Fibroblast of skin of left quadriceps (primary cell): ENCODE data around the gene COL26A1.
"Not testable (repeated sequence)": the region's sequence is repeated elsewhere in the genome, so short reads cannot be mapped to it uniquely, and the experiment has no call there.

Experiments
- DNase-seq, 2 experiments: peaks; one replicate each; pipeline ENCODE4 v3.0.0-alpha.2; 2013; ENCODE audit warnings: low read depth in 2 of 2

The COL26A1 gene

DNA sequence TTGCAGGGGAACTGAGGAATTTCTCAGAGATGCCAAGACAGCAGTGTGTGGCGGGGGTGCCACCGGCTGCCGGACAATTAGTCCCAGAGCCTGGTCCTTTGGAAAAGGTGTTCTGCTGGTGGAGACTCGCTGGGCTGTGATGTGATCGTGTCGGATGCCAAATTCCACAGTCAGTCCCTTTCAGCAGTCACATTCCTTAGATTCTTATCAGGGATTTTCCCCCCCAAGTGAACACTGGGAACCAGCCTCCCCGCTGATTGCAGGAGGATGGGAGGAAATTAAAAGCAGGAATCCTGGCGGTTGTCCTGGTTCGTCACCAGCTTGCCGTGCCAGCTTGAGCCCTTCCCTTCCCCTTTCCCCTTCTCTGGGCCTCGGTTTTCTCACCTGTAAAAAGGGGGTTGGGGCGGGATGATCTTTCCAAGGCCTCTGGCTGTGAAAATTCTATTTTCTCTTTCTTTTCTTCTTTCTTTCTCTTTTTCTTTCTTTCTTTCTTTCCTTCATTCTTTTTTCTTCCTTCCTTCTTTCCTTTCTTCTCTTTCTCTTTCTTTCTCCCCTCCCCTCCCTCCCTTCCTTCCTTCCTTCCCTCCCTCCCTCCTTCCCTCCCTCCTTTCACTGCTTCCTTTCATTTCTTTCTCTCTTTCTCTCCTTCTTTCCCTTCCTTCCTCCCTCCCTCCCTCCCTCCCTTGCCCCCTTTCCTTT is 39.6 kb downstream of the COL26A1 start:
- DNase-seq = peak; percentile 61 to 70

DNA sequence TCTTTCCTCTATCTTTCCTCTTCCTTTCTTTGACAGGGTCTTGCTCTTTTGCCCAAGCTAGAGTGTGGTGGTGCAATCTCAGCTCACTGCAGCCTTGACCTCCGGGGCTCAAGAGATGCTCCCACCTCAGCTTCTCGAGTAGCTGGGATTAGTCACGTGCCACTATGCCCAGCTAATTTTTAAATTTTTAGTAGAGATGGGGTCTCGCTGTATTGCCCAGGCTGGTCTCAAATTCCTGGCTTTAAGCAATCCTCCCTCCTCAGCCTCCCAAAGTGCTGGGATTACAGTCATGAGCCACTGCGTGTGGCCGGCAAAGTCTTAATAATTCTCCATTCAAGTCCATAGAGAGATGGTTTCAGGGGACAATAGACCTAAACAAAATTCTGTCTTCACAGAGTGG is 40.2 kb downstream of the COL26A1 start:
- DNase-seq = no peak

DNA sequence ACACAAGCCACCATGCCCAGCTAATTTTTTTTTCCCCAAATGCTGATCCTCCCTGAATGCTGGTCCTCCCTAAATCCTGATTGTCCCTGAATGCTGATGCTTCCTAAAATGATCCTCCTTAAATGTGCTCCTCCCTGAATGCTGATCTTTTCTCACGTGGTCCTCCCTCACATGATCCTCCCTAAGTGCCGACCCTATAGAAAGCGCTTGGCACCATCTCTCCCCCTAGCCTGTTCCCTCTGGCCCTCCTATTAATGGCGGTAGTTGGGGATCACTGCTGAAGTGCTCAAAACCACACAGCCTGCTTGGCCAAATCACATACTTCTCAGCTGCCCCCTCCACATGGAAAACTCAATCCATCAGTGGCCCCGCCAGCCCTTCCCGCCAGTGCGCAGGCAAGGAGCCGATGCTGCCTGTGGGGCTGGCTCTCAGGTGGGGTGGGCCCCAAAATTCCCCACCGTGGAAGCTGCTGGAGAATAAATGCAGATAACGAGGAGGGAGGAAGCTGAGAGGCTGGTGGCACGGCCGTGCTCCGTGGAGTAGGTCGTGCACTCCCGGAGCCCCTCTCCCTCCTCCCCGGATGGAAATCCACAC is 42.9 kb downstream of the COL26A1 start:
- DNase-seq = no peak

DNA sequence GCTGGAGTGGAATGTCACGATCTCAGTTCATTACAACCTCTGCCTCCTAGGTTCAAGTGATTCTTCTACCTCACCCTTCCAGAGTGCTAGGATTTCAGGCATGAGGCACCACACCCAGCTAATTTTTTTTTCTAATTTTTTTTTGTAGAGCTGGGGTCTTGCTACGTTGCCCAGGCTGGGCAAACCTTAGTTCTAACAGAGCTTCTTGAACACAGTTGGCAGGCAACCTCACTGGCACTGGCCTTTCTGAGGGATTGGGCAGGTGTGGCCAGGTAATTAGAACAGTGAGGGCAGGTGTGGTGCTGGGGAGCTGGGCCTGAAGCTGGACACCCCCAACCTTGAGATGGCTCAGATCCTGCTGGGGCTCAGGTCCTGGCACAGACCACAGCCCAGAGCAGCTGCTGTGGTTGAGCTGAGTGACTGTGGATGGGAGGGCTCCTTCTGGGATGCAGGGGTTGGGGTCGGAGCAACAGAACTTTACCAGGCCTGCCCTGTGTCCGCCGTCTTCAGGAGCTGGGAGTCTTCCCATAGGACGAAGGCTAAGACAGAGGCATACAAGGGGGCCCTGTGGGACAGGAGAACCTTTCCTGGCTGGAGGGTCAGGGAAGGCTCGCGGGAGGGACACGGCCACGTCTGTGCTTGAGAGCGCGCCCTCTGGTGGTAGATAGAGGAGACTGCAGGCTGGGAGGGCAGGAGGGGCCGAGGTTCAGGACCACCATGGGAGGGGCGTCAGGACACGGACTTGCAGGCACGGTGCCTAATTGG is 48.2 kb downstream of the COL26A1 start:
- DNase-seq = no peak

DNA sequence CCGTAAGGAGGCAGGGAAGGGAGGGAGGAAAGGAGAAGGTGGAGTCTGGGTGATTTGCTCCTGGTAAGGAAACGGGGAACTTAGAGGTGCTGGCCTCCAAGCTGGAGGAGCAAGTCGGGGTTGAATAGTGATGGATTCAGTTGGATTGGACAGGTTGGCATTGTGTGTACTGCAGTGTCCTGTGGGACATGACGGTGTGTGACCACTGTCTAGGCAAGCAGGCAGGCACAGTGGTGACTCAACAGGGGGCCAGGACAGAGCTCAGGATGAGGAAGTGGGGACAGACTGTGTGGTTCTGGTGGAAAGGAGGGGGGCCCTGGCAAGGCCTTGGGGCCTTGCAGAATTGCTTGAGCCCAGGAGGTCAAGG is 48.8 kb downstream of the COL26A1 start:
- DNase-seq = no peak

DNA sequence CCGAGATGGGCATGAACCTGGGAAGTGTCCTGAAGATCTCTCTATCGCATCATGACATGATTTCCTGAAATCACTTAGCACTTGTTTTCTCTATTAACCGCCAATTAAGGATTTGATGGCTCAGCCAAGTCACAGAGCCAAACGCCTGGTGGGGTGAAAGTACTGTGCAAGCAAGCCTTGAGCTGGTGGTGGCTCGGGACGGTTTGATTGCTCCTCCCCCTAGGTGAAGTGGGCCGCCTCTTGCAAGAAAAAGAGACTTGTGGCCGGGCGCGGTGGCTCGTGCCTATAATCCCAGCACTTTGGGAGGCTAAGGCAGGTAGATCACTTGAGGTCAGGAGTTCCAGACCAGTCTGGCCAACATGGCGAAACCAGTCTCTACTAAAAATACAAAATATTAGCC is 50.3 kb downstream of the COL26A1 start:
- no peak for DNase-seq

DNA sequence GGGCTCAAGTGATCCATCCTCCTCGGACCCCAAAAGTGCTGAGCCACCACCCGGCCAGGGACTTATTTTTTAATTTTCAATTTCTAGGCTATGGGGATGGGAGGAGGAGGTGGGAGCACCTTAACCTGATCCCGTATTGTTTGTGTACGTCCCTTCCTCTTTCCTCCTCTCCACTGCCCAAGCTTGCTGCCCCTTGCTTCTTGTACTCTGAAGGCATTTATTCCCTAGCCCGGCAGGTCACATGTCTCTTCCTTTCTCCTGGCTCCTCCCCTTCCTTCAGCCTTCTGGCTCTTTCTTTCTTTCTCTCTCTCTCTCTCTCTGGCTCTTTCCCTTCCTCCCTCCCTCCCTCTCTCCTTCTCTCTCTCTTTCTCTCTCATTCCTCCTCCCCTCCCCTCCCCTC is 56.0 kb downstream of the COL26A1 start:
- no peak for DNase-seq

DNA sequence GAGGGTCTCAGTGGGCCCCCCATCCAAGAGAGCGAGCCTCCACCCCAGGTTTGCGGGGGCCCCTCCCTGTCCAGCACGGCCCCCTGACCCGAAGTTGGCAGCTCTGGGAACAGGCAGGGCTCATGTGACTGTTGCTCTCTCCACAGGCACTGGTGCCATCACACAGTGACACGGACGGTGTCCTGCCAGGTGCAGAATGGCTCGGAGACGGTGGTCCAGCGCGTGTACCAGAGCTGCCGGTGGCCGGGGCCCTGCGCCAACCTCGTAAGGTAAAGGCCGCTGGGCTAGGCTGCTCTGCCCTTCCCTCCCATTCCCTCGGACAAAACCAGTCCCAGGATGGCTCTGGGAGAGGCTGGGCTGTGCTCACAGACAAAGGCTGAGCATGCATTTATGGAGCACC is 57.2 kb downstream of the COL26A1 start:
- DNase-seq = no peak

DNA sequence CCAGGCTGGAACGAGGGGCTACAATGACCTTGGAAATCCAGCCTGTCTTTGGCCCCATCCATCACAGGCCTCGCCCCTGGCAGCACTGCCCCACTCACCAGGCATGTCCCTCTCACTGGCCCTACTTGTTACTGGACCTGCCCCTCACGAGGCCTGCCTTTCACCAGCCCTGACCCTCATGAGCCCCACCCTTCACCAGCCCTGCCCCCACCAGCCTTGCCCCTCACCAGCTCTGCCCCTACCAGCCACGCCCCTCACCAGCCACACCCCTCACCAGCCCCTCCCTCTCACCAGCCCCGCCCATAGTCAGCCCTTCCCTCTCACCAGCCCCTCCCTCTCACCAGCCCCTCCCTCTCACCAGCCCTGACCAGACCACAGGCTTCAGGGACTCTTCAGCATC is 57.8 kb downstream of the COL26A1 start:
- no peak for DNase-seq

DNA sequence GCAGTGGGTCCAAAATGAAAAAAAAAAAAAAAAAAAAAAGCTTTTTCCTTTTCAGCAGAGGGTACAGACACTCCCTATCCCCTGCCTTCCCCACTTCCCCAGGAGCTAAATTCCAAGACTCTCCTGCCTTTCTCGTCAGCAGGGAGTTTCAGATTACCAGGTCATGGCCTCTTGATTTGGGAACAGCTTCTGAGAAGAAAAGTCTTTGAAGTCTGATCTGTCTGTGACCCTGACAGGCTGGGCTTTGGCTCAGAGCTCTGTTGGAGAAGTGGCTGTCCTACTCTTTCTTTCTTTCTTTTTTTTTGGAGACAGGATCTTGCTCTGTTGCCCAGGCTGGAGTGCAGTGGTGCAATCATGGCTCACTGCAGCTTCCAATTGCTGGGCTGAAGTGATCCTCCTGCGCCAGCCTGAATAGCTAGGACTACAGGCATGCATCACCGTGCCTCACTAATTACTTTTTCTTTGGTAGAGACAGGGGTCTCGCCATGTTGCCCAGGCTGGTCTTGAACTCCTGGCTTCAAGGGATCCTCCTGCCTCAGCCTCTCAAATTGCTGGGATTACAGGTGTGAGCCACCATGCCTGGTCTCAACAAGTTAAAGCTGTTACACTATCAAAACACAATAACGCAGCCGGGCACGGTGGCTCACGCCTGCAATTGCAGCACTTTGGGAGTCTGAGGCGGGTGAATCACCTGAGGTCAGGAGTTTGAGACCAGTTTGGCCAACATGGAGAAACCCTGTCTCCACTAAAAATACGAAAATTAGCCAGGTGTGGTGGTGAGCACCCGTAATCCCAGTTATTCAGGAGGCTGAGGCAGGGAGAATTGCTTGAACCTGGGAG is 59.9 kb downstream of the COL26A1 start:
- no peak for DNase-seq

DNA sequence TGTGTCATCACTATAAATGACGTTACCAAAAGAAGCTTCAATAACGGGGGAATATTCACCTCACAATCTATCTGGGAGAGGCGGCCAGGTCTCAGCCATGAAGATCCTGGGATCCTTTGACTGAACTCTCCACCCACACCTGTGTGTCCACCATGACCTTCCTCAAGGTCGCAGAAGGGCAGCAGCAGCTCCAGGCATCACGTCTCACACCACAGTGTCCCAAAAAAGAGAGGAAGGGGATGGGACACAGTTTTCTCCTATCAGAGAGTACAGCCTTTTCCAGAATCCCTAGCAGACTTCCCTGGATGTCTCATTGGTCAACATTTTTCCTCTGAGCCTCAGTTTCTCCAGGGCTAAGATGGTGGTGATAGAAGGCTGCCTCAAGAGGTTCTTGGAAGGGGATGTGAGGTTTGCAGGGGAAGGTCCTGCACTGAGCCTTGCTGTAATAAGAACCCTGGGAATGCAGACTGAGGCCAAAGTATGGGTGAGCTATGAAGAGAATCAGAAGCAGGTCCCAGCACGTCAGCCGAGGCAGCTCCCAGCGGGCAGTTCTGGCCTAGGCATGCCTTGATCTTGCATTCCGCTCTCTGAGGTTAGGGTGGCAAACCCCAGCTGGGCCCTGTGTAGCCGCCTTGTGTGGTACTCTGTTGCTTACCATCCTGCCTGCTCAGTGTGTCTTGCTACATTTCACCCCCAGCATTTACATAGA is 63.8 kb downstream of the COL26A1 start:
- no peak for DNase-seq

DNA sequence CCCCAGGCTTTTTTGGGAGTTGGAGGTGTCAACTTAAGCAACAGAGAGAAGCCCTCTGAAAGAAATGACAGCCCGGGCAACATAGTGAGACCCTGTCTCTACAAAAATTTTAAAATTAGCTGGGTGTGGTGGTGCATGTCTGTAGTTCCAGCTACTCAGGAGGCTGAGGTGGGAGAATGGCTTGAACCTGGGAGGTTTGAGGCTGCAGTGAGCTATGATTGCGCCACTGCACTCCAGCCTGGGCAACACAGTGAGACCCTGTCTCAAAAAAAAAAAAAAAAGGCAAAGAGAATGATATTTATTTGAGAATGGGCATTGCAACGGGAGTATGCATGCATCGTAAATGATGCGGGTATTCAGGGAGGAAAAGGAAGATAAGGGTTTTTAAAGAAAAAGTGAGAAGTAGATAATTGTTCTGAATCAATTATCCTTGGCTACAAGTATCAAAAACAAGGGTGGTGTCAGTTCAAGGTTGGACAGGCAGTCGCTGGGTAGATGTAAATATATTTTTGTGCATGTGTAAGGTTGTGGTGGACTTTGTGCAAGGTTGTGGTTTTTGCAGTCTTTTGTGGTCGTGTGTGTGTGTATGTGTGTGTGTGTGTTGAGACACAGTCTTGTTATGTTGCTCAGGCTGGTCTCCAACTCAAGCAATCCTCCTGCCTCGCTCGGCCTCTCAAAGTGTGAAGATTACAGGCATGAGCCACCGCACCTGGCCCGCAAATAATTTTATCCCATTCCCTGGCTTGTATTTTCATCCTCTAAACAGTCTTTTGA is 65.6 kb downstream of the COL26A1 start:
- no peak for DNase-seq

DNA sequence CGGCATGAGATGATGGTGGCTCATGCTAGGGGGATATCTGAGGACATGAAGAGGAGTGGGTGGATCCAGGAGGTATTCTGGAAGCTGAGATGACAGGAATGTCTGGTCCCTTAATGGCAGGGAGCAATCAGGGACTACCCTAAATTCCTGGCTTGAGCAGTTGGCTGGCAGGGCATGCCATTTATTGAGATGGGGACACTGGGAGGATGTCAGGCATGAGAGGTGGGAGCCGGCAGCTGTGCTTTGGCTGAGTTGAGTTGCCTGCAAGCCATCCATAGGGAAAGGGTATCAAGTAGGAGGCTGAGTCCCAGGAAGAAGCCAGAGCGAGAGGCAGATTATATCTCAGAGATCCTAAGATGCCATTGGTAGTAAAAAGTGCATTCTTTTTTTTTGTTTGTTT is 69.6 kb downstream of the COL26A1 start:
- DNase-seq = no peak

DNA sequence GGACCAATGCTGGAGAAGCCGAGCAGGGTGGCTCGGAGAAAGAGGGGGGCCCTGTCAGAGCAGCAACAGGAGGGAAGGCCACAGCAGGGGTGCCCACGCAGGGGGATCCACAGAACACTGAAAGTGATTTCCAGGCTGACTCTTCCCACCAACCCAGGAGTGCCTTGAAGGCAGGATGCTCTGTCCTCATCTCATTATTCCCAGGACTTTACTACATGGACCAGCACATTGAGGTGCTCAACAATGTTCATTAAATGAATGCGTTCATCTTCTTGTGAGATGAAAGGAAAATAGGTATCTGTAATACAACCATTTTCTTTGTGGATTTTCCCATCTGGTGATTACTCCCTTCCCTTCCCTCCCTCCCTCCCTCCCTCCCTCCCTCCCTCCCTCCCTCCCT is 71.0 kb downstream of the COL26A1 start:
- DNase-seq = no peak

DNA sequence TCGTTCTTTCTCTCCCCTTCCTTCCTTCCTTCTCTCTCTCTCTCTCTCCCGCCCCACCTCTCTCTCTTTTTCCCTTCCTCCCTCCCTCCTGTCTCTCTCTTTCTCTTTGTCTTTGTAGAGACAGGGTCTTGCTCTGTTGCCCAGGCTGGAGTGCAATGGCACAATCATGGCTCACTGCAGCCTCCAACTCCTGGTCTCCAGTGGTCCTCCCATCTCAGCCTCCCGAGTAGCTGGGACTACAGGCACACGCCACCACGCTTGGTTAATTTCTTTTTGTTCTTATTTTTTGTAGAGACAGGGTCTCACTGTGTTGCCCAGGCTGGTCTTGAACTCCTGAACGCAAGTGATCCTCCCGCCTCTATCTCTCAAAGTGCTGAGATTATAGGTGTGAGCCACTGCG is 71.5 kb downstream of the COL26A1 start:
- DNase-seq = not testable (repeated sequence)

DNA sequence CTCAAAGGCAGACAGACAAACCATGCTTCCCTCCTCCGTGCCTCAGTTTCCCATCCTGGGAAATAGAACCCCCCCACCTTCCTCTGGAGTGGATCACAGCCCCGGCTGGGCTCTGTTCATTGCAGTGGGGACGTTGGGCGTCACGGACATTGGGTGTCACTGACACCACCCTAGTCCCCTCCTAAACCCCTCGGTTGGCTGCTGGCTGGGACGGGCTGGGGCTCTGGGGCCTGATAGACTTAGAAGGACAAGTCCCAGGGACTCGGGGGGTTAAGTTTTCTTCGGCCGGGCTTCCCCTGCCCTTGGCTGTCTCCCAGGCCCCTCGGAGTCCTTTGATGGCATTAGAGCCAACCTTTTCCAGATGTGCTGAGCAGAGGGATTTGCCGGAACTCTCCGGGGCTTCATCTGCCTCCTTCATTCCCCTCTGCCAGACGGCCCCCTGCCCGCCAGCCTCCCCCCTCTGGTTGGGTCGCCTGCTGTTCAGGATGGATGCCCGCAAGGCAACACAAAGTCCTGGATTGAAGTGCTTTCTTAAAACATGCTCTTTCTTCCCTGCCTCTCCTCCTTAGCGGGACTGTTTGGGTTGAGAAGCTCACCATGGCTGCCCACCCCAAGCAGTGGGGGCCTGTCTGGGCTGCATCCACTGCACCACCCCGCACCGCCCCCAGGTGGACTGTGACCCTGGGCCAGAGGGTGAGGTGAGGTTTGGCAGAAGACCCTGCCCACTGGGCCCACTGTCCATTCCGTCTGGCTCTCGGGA is 73.0 kb downstream of the COL26A1 start:
- DNase-seq = no peak

DNA sequence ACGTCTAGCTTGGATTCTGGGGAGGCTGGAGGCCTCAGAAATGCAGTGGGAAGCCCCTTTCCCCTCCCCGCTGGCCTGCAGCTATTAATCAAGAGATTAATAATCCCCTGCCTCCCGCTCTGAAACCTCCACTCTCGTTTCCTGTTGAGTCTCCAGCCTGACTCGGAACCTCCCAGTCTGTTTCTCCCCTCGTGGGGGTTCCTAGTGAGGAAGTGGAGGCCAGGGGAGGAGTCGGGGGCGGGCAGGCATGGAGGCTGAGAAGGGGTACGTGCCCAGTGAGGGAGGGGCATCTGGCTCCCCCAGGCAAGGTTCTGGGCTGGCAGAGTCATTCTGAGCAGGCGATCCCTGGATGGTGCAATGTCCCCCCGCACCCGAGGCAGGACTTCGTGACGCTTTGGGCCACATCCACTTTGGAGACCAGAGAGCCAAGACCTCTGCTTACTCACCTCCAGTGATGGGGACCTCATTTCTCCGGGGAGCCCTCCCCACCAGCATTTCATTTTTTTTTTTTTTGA is 73.6 kb downstream of the COL26A1 start:
- DNase-seq = no peak

DNA sequence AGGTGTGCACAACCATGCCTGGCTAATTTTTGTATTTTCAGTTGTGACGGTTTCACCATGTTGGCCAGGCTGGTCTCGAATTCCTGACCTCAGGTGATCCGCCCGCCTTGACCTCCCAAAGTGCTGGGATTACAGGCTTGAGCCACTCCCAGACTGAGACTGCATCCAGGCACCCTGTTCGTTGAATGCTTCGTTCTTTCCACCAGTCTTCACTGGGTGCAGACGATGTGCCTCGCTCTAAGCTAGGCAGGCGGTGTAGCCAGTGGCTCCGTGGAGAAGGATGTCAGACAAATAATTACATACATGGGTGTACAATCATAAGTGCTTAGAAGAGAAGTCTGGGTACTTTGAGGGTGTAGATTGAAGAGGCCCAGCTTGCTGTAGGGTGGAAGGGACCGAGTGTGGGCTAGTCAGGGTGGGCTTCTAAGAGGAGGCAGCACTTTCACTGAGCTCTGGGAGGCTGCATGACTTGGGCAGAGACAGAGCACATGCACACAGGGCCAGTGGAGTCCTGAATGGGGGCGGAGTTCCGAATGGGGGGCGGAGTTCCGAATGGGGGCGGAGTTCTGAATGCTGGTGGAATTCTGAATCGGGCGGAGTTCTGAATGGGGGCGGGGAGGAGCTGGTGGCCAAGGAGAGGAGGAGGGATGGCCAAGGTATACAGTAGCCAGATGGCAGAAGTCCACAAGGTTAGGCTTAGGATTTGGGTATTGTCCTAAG is 74.3 kb downstream of the COL26A1 start:
- DNase-seq = no peak

DNA sequence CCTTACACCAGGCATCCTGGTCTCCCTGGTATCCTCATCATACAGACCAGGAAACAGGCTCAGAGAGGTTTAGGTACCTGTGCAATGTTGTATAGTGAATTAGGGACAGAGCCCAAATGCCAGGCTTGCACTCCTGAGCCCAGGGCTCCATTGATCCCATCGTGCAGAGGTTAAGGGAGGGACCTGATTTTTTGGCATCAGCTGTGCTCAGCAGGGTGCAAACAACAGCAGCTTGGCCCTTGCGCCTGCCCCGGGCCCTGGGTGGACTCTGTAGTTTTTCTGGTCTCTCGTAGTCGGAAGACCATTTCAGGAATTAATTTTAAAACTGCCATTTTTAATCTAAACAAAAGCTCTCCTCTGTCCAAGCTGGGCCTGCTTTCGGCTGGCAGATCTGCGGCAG is 79.2 kb downstream of the COL26A1 start:
- DNase-seq = no peak
